GM20000 (cell line): Measurements from ENCODE around the gene ETV7.
A peak's percentile ranks its signal among the peaks of the same experiment; 100 is the strongest.

Experiments
- DNase-seq: peaks from one replicate; pipeline ENCODE4 v3.0.0; 2012; ENCODE audit warnings: low spot score
- TF ChIP-seq, protein P1 (sequence below): IDR thresholded peaks from 2 replicates; pipeline ENCODE4 v1.5.1; 2012; ENCODE audit warnings: mild to moderate bottlenecking, control low read depth; ENCODE audit errors: extremely low read depth, missing control alignments

The ETV7 gene

DNA sequence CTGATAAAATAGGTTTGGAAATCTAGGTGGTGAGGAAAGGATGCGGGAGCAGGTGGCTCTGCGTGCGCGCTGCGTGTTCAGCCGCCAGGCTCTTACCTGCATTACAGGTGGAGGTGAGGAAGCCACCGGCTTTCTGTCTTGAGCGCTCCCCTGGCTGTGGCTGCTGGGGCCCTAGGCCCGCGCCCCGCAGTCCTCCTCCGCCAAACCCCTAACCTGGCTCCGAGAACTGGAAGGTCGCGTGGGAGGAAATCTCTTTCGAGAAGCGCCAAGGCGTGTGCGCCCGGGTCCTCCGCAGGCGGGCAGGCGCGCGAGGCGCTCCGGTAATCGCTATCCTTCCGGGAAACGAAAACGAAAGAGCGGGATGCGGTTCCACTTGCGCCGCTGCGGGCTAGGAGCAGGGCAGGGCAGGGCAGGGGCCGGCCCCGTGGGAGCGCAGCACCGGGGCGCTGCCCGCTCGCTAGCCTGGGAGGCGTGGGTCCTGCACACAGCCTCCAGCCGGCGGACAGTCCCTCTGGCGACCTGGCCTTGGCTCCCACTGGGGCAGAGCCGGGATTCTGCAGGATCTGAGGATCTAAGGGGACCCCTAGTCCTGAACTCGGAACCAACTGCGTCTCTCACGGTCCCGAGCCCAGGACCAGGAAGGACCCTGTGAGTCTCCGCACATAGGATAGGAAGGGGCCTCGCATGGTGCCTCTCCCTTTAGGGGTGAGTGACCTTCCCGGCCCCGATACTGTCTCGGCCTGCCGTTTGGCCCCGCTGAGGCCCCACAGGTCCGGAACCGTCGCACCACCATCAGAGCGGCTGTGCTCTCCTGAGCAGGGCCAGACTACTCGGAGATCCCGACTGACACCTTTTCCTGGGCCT, at the start of gene ETV7:
TSS of gene ETV7 (minus strand) at position 230 of the 864 bp plus-strand sequence. CDS start at position 102, 128 bp downstream.
- TF ChIP-seq, protein P1, sequence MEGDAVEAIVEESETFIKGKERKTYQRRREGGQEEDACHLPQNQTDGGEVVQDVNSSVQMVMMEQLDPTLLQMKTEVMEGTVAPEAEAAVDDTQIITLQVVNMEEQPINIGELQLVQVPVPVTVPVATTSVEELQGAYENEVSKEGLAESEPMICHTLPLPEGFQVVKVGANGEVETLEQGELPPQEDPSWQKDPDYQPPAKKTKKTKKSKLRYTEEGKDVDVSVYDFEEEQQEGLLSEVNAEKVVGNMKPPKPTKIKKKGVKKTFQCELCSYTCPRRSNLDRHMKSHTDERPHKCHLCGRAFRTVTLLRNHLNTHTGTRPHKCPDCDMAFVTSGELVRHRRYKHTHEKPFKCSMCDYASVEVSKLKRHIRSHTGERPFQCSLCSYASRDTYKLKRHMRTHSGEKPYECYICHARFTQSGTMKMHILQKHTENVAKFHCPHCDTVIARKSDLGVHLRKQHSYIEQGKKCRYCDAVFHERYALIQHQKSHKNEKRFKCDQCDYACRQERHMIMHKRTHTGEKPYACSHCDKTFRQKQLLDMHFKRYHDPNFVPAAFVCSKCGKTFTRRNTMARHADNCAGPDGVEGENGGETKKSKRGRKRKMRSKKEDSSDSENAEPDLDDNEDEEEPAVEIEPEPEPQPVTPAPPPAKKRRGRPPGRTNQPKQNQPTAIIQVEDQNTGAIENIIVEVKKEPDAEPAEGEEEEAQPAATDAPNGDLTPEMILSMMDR = no peak
- peak; percentile 58 for DNase-seq

DNA sequence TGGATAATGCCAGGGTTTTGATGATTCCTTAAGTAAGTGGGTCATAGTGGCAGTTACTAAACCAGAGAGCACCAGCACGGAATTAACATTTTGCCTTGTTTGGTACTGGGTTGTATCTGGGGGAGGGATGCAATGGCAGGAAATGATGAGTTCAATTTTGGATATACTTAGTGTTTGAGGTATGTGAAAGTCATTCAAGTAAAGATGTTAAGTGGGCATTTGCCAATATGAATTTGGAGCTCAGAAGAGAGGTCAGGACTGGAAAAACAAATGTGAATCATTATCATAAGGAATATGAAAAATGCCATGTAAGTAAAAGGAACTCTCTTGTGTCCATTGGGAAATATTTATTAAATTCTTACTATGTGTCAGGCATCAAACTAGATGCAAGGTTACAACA, 49.0 kb upstream of the ETV7 start:
- DNase-seq = no peak
- TF ChIP-seq, protein P1 = no peak

DNA sequence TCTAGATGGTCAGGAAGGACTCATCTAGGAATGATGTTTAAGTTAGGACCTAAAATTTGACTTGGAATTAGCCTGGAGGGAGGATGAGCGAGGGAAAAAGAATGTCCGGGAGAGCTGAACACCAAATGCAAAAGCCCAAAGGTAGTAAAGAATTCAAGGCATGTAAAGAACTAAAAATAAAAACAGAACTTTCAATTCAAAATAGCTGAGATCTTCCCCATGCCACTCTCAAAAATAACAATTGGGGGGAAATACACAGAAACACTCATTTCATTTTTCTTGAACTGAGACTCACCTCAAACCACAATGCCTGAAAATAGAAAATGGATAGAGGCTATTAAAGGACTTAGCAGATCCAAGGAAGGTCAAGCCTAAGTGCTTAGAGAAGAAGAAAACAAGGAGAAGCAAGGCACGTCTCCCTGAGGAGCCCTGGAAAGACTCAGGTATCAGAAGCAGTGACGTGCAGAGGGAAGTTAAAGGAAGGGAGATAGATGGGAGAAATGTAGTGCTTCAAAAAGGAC, 44.7 kb upstream of the ETV7 start:
- peak; percentile 36 for DNase-seq

DNA sequence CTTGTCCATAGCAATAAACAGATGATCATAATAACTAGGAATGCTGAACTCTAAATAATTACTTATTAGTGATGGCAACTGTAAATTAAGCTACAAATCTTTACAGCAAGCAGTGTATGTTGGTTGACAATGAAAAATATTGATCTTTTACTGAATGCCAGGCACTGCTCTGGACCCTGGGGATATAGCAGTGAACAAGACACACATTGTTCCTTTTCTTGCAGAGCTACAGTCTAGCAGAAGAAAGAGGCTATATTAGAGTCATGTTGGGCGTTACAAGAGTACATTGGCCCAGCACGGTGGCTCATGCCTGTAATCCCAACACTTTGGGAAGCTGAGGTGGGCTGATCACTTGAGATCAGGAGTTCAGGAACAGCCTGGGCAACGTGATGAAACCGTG, 43.7 kb upstream of the ETV7 start:
- TF ChIP-seq, protein P1 = no peak
- no peak for DNase-seq

More for the DNA sequence above, 44.7 kb upstream of the ETV7 start:
- TF ChIP-seq, protein P1 = no peak

DNA sequence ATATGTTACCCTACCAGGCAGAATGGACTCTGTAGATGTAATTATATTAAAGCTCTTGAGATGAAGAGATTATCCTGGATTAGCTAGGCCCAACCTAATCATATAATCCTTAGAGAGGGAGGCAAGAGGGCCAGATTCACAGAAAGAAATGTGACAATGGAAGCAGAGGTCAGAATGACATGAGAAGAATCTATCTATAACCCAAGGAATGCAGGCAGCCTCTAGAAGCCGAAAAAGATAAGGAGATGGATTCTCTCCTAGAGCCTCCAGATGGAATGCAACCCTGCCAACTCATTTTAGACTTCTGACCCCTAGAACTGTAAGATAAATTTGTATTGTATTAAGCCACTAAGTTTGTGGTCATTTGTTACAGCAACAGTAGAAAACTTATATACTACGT, 42.9 kb upstream of the ETV7 start:
- DNase-seq = no peak
- TF ChIP-seq, protein P1 = no peak

DNA sequence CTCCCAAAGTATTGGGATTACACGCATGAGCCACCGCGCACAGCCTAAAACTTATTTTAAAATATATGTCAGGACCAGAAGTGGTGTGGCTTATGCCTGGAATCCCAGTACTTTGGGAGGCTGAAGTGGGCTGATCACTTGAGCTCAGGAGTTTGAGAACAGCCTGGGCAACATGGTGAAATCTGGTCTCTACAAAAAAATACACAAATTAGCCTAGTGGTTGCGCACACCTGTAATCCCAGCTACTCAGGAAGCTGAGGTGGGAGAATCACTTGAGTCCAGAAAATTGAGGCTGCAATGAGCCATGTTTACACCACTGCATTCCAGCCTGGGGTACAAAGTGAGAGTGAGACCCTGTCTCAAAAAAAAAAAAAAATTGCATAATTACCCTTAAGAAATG, 41.4 kb upstream of the ETV7 start:
- DNase-seq = no peak
- TF ChIP-seq, protein P1 = no peak

DNA sequence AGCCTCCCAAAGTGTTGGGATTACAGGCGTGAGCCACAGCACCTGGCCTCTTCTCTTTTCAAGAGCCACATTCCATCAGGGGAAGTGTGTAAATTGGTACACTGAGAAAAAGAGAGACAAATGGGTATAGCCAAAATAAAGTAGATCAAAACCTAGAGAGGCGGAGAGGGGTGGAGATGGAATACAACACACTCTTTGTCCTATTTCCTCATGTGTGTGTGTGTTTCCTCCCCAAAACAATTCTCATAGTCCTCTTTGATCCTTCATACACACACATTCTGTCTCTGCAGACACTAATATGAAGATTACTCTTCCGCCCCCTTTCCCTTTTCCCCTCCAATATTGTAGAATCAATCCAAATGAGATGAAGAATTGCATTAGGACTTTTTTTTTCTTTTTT, 39.2 kb upstream of the ETV7 start:
- no peak for DNase-seq
- TF ChIP-seq, protein P1 = no peak
